ENCODE results near the gene UGT8. TPM values are rescaled to one million over a fixed set of nuclear protein-coding genes. Genes with fewer than 3 reads are reported as not detected.

Gene UGT8
- total and polyA plus RNA-seq, 9 donors: 0.04 to 4.5 (median 0.60) TPM; not detected in 2

DNA sequence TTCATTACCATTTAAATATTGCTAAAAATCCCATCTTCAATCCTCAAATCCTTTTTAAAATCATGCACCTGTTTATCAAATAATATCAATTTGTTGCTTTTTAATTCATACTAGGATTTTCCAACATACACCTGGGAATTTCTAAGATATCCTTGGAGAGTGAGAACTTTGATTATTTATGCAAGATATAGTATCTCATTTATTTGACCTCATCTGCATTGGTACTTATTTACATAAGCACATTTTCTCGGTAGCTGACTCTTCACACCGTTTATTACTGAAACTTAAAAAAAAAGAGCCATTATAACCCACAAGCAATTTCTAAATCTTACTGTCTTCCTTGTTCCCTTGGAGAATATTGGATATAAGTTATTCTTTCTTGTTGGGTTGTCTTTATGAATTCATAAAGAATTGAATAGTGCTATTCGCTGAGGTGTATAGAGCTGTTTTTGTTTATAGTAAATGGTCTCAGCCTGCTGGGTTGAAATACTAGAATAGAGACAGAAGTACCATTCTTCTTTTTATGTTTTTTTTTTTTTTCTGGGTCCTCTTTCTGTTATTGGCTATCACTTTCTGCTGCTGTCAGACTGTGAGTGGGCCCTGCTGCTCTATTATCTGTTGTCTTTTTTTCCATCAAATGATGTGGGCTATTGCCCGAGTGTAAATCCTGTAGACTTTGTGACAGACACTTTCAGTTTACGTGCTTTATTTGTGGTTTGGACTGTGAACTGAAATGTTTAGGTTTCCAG, 2.9 kb downstream of the UGT8 start:
- Histone ChIP-seq H3K27me3 (no peaks in the 10 kb centered on the region), H3K4me1 (ENCODE audit: insufficient read depth) (no peaks in the 10 kb centered on the region), H3K27ac (no peak overlapping the region), H3K4me3 (no peak overlapping the region), H3K36me3 (no peaks in the 10 kb centered on the region), H3K9me3 (no peaks in the 10 kb centered on the region)
- DNase-seq: no peak
- 75 to 81% (median 77%) methylated on average over 5 of the region's 5 CpGs for WGBS, 3 donors
- intact Hi-C loops (cut with DNase I): no loop called here
- no peak for TF ChIP-seq EP300 (IDR thresholded peaks at IDR 0.05)
- no peak for TF ChIP-seq CTCF (IDR thresholded peaks at IDR 0.05)
- no peak for TF ChIP-seq POLR2A (IDR thresholded peaks at IDR 0.05)

DNA sequence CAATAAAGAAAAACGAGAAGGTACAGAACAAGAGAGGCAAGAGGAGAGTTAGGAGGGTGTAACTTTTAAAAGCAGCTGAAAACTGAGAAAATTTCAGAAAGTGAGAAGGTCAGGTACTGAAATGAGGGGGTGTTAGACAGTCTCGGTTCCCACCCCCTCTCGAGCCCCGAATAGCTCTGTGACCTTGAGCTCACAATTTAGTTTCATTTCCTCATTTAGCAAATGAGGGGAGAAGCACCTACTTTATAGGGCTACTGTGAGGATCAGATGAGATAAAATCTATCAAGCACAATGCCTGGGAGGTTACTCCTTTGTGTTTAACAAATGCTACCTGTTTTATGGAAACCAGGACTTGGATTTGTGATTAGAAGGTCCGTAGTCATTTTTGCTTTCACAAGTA, 4.9 kb downstream of the UGT8 start:
- intact Hi-C loops (cut with DNase I): no loop called here
- no peak for DNase-seq
- Histone ChIP-seq H3K27me3 (no peaks in the 10 kb centered on the region), H3K9me3 (no peaks in the 10 kb centered on the region), H3K4me3 (no peak overlapping the region), H3K27ac (no peak overlapping the region), H3K36me3 (no peaks in the 10 kb centered on the region), H3K4me1 (ENCODE audit: insufficient read depth) (no peaks in the 10 kb centered on the region)
- no peak for TF ChIP-seq EP300 (IDR thresholded peaks at IDR 0.05)
- no peak for TF ChIP-seq CTCF (IDR thresholded peaks at IDR 0.05)
- TF ChIP-seq POLR2A (IDR thresholded peaks at IDR 0.05): no peak
- 38 to 64% (median 52%) methylated on average over 5 of the region's 5 CpGs for WGBS, 3 donors

- H3K27me3 ChIP-seq: no peaks in the 10 kb centered on the region
- H3K27ac ChIP-seq: no peak overlapping the region
- TF ChIP-seq POLR2A (IDR thresholded peaks at IDR 0.05): no peak
- no peak for TF ChIP-seq EP300 (IDR thresholded peaks at IDR 0.05)
- TF ChIP-seq CTCF (IDR thresholded peaks at IDR 0.05): no peak
- no peaks in the 10 kb centered on the region for H3K9me3 ChIP-seq
- no peak overlapping the region for H3K4me3 ChIP-seq
- WGBS, 3 donors: 72 to 81% (median 72%) methylated on average over 2 of the region's 2 CpGs
- no peaks in the 10 kb centered on the region for H3K36me3 ChIP-seq
- intact Hi-C loops (cut with DNase I): no loop called here
- no peak for DNase-seq
- H3K4me1 ChIP-seq (ENCODE audit: insufficient read depth): no peaks in the 10 kb centered on the region
Measured at GRCh38 chr4:114606245-114606644, 7.6 kb downstream of the UGT8 start.

DNA sequence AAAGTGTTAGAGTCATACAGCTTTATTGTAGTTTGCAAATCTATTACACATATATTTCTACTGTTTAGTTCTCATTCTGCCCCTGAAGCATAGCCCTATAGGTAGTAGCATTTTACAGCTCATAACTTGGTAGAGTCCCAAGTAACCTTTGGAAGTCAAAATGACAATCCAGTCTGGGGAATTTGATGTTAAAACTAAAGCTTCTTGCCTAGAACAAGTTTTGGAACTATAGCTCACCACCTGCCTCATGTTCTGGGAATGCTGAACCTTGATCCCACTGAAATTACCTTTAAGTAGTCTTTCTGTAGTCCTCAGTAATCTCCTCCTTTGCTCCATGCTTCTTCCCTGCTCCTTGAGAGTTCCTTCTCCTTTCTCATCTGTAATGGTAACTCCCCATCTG, 8.4 kb downstream of the UGT8 start:
- TF ChIP-seq CTCF (IDR thresholded peaks at IDR 0.05) (no peak), POLR2A (IDR thresholded peaks at IDR 0.05) (no peak), EP300 (IDR thresholded peaks at IDR 0.05) (no peak)
- Histone ChIP-seq H3K4me1 (ENCODE audit: insufficient read depth) (no peaks in the 10 kb centered on the region), H3K4me3 (no peak overlapping the region), H3K36me3 (no peaks in the 10 kb centered on the region), H3K27me3 (no peaks in the 10 kb centered on the region), H3K27ac (no peak overlapping the region), H3K9me3 (no peaks in the 10 kb centered on the region)
- DNase-seq: no peak
- intact Hi-C loops (cut with DNase I): no loop called here

All from ovary (tissue), 9 donors.